Measurements from ENCODE around the gene GRIN1. TPM values are rescaled to one million over a fixed set of nuclear protein-coding genes. Genes with fewer than 3 reads are reported as not detected.

Gene GRIN1
- total and polyA plus RNA-seq, 2 donors (not counting 3 experiments of a cell fraction or from before 2014, with no cell fraction given), result not detected

DNA sequence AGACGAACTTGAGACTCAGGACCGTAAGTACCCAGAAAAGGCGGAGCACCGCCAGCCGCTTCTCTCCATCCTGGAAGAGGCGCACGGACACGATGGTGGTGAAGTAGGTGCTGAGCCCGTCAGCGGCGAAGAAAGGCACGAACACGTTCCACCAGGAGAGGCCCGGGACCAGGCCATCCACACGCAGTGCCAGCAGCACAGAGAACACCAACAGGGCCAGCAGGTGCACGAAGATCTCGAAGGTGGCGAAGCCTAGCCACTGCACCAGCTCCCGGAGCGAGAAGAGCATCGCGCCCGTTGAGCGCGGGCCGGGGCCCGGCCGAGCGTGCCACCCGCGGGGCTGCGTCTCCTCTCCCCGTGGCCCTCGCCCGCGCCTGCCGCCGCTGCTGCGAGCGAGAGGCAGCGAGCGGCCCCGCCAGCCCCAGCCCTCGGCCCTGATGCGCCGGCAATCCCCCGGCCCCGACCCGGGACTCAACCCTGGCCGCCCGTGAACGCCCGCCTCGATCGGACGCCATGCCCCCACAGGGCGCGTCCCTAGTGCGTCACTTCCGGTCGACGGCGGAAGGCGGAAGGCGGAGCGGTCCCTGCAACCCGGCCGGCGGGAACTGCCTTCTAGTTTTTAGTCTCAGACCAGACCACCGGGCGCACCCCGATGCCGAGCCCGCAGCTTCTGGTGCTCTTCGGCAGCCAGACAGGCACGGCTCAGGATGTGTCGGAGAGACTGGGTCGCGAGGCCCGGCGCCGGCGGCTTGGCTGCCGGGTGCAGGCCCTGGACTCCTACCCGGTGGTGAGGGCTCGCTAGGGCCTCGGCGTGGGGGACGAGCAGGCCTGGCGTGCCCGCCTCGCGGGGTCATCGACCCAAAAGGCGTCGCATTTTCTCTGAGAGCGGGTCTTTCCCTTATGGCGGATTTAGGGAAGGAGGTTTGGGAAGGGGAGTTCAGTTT, 66.4 kb downstream of the GRIN1 start, which contains the start of the genes NDOR1 and TMEM203:
Gene NDOR1 (plus strand): TSS at position 575 of the 944 bp plus-strand sequence. CDS start 78 bp downstream, at position 653.
Gene TMEM203 (minus strand): TSS at position 523 of the 944 bp plus-strand sequence. CDS start 234 bp downstream, at position 289.
- Histone ChIP-seq H3K9me3 (replicated peaks; ENCODE audit: control insufficient read depth, insufficient read depth, low read length) (no peaks in the 10 kb centered on the region), H3K9me1 (replicated peaks; ENCODE audit: control insufficient read depth, extremely low read depth, insufficient read depth, low read length) (no peaks in the 10 kb centered on the region), H3K27me3 (ENCODE audit: control insufficient read depth in 2 of 2, insufficient read depth in 2 of 2, low read length in 2 of 2) (no peaks in the 10 kb centered on the region), H3K4me1 (ENCODE audit: control insufficient read depth, extremely low read depth, insufficient read depth, low read length) (peaks cover 26% of the 10 kb centered on the region), H3K4me3 (replicated peaks in 1 of 3; ENCODE audit: insufficient read depth in 1 of 3, low read depth in 1 of 3, low read length in 3 of 3) (peak within 1 kb of the TSS; percentile 61 to 68 (median 62)), H3K27ac (ENCODE audit: insufficient read depth, low read depth, low read length) (peak within 1 kb of the TSS; percentile 56), H4K20me1 (replicated peaks; ENCODE audit: control insufficient read depth, extremely low read depth, insufficient read depth, low read length) (no peaks in the 10 kb centered on the region), H3K4me2 (ENCODE audit: insufficient read depth, low read length) (peak within 1 kb of the TSS; percentile 83), H3K79me2 (ENCODE audit: control insufficient read depth, insufficient read depth, low read length) (peaks cover 35% of the 10 kb centered on the region), H2AFZ (ENCODE audit: low read depth, low read length) (peak within 1 kb of the TSS; percentile 65), H3K9ac (replicated peaks; ENCODE audit: extremely low read depth, insufficient read depth, low read length) (peak within 1 kb of the TSS; percentile 85), H3K36me3 (ENCODE audit: control insufficient read depth in 2 of 2, extremely low read depth in 1 of 2, insufficient read depth in 2 of 2, low read length in 2 of 2) (peaks cover 0 to 5% of the 10 kb centered on the region in 2 experiments)
- TF ChIP-seq POLR2AphosphoS5 (IDR thresholded peaks at IDR 0.05; ENCODE audit: insufficient read depth, low read depth, low read length) (peak; percentile 98), MYC (IDR thresholded peaks at IDR 0.05; ENCODE audit: low read depth, low read length) (no peak), POLR2A (IDR thresholded peaks at IDR 0.05; ENCODE audit: low read depth, low read length) (peak; percentile 97), JUN (IDR thresholded peaks at IDR 0.05; ENCODE audit: borderline replicate concordance, insufficient read depth, insufficient read length, low read depth) (no peak), EZH2 (IDR thresholded peaks at IDR 0.05; ENCODE audit: borderline replicate concordance, low read depth, low read length, severe bottlenecking) (no peak)
- TF ChIP-seq, protein P1, sequence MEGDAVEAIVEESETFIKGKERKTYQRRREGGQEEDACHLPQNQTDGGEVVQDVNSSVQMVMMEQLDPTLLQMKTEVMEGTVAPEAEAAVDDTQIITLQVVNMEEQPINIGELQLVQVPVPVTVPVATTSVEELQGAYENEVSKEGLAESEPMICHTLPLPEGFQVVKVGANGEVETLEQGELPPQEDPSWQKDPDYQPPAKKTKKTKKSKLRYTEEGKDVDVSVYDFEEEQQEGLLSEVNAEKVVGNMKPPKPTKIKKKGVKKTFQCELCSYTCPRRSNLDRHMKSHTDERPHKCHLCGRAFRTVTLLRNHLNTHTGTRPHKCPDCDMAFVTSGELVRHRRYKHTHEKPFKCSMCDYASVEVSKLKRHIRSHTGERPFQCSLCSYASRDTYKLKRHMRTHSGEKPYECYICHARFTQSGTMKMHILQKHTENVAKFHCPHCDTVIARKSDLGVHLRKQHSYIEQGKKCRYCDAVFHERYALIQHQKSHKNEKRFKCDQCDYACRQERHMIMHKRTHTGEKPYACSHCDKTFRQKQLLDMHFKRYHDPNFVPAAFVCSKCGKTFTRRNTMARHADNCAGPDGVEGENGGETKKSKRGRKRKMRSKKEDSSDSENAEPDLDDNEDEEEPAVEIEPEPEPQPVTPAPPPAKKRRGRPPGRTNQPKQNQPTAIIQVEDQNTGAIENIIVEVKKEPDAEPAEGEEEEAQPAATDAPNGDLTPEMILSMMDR (IDR thresholded peaks at IDR 0.05; ENCODE audit: extremely low read depth in 1 of 2, insufficient read depth in 1 of 2, low read depth in 1 of 2, low read length in 2 of 2), result no peak
- intact Hi-C loops (cut with micrococcal nuclease) (loop anchor here (2.0 kb wide), 1 partner anchor 17 kb away; the partner anchor contains the start of genes ANAPC2 and SSNA1), dilution Hi-C loops (cut with MboI; ENCODE audit: extremely low pct_ligation_motif_present, low sequenced_read_pairs) (no loop called here)
- TSS peak; percentile 73 for BruUV-seq (replicated peaks)
- POLR2A ChIA-PET, result interaction anchor here (1.0 to 1.4 kb wide), 2 partner anchors 17 to 35 kb away, joined by 3 to 4 read pairs; partner anchors contain the start of genes SSNA1 and TUBB4B
- CTCF ChIA-PET, result interaction anchor here (1.0 to 2.1 kb wide), 6 partner anchors 8 to 36 kb away, joined by 3 to 13 read pairs (median 6); partner anchors contain the start of genes LRRC26, RNF208, RNF224 and SSNA1
- DNase-seq (ENCODE audit: low read depth, low spot score) (peak; percentile 80), FAIRE-seq (peak; percentile 81)
